Measurements from ENCODE around the gene ERI3.

ERI3 gene

DNA sequence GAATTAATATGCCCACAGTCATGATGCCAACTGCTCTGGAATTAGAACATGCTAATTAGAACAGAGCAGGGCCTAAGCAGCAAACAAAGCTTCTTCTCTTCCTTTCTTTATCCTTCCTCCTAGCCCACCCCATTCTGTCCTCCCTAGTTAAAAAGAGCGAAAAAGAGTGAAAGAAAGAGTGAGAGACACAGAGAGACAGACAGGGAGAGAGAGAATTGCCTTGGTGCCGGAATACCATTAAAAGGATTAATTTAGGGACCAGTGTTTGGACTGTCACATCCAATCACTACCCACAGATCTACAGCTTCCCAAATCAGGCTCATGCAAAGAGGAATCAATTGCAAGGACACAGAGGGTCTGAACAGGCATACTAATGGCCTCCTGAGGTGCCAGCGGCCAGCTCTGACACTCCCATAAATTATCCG is 7.0 kb downstream of the ERI3 start:
- DNase-seq = peak; percentile 20

DNA sequence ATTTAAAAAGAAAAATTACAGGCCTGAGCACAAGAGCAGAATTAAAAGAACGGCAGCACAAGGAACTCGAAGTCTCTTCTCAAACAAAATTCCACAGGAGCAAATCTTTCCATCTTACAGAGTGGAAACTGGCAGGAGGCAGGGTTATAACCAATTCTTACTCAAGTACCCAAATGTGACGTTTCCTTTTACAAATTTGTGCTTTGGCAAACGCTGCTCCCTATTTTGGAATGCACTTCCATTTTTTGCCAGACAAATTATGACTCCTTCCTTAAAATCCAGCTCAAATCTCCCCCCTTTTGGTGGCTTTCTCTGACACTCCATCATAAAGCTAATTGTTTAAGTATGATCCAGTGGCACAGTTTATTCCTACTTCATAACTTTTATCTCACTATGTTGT is 7.8 kb downstream of the ERI3 start:
- DNase-seq = no peak

DNA sequence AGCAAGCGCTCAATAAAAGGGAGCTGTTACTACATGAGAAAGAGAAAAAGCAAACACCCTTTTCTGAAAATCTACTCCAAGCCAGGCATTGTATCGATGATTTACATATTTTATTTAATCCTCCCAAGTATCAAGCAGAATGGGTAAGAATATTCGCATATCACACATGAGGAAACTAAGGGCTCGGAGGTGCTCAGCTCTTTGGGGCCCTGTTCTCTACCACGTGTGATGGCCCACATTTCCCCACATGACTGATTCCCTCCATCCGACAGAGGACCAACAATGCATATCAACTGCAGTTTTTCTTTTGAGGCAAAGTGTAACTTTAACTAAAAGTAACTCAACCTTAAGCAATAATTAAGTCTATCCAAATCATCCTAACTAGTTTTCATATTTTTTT is 8.2 kb downstream of the ERI3 start:
- DNase-seq = peak; percentile 25

DNA sequence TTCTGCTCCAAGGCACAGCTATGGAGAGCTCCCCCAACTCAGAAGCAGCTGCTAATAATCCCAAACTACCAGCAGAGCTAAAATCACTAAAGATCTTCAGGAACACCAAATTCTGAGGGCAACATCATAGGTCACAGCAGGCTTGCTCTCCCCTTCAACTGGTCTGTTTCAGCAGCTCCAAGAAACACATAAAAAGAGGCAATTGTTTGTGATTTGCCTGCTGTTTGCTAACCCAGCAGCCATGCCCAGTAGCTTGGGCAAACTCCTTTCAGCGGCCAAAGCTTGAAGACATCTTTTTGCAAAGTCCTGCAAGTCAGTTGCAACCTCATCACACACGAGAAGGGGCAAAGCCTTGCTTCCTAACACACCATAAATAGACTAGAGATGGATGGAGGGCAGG is 8.9 kb downstream of the ERI3 start:
- DNase-seq = peak; percentile 68

DNA sequence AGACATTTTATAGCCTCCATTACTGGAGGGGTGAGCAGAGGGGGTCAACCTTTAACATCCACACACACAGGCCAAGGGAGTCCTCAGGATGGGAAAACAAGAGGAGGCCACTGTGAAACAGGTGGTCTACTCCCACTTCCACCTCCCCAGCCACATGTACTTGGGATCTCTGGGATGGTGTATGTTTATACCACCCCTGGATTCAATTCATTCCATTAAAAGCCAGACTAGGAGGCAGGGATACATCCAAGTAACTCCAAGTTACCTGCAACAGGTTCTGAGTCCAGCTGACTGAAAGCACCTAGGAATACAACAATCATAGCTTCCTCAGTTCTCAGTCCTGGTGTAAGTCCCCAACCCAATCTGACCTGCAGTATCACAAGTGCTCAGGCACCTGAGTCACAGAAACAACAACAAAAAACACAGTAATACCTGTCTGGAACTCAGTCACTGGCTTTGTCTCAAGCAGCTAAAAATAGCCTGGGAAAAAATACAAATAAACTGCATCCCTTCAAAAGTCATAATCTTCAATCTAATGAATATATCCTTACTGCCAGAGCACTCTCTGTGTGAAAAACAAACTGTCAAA is 9.8 kb downstream of the ERI3 start:
- DNase-seq = no peak

DNA sequence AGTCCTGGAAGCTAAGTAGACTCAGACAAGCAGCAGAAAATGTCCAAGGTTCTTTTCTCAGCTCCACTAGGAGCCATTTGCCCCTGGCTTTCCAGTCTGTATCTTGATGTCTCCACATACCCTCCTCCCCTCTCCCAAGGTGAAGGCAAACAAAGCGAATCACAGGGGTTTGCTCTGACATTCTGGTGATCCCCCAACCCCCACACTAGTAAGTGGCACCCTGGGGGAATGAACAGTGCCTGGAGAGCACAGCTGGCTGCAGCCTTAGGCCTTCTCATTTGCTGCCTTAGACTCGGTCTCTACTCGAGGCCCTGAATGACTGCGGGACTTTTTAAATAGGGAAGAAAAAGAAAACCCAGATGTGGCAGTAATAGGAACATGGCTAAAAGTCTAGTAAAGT is 15.3 kb downstream of the ERI3 start:
- DNase-seq = no peak

DNA sequence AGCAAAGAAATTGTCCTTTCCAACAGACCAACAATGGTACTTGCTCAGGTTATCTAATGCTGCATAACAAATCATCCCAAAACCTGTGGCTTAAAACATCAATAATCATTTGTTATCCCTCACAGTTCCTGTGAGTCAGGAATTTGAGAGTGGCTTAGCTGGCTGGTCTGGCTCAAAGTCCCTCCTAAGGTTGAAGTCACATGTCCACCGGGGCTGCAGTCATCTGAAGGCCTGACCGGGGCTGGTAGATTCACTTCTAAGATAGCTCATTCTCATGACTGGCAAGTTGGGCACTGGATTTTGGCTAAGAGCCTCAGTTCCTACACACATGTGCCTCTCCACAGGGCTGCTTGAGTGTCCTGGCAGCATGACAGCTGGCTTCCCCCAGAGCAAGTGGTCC is 16.9 kb downstream of the ERI3 start:
- DNase-seq = no peak

DNA sequence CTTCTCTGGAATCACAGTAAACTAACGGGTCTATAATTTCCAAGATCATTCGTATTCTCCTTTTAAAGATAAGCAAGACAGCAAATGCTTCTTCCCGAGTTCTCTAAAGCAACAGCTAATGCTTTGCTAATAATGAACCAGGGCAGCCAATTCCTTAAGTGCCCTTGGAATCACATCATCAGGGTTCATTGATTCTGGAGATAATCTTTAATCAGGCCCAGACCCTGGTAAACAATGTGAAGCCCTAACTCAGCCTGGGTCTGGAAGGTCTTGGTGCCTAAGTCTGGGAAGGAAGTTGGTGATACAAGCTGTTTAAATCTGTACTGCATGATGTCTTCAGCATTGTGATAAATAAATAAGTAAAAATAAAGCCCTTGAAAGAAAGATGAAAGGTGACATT is 18.4 kb downstream of the ERI3 start:
- no peak for DNase-seq

DNA sequence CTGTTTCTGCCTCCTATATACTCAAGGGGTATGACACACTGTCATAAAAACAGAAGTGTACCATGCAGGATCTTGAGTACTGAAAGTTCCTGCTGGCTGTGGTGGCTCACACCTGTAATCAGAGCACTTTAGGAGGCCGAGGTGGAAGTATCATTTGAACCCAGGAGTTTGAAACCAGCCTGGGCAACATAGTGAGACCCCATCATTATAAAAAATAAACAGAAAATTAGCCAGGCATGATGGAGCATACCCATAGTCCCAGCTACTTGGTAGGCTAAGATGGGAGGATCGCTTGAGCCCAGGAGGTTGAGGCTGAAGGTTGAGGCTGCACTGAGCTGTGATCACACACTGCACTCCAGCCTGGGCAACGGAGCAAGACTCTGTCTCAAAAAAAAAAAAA is 20.1 kb downstream of the ERI3 start:
- no peak for DNase-seq

DNA sequence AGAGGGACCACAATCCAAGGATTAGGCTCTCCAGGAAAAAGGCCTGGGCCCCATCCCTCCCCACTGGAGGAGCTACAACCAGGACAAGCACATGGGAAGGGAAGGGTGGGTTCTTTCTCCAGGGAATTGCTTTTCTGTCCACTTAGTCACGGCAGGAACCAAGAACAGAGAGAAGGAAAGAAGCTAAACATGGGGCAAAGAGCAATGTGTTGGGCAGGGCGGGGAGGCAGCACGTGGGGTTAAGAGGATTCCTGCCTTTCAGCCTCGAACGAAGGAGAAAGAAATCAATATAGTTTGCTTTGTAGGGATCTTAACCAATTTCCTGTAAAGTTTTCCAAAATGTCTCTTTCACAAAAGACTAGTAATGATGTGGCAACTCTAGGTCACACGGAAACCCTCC is 21.7 kb downstream of the ERI3 start:
- no peak for DNase-seq

DNA sequence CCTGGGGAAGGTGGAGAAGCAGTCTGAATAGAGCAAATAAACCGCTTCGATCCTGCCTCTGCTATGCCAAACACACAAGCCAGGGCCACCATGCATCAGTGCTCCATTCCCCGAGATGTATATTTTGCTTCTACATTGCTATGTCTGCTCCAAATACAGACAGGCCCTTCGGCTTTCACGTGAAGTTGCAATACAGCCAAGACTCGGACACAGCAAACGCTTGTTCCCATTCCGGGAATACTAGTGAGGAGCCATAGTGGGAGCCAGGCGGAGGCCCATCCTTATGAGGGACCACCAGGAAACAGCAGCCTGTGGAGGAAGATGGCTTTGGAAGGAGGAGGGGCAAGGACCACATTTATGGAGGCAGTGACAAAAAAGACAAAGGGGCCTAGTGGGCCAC is 22.6 kb downstream of the ERI3 start:
- DNase-seq = no peak

DNA sequence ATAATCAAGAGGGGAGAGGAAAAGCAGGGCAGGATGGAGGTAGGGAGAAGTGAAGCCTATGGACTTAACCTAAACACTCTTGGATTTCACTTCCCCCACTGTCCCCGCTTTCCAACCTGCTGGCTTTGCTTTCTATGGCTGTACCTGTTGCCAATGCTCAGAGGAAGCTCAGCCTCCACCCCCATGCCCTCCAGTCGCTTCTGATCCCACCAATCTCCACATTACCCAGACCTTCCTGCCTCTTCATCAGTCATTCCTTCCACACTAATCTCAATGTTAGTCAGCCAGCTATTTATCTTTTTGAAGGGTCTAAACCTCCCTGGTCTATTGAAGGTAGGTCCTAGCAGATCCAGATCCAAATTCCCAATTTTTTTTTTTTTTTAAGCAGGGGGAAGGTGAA is 24.1 kb downstream of the ERI3 start:
- DNase-seq = no peak

DNA sequence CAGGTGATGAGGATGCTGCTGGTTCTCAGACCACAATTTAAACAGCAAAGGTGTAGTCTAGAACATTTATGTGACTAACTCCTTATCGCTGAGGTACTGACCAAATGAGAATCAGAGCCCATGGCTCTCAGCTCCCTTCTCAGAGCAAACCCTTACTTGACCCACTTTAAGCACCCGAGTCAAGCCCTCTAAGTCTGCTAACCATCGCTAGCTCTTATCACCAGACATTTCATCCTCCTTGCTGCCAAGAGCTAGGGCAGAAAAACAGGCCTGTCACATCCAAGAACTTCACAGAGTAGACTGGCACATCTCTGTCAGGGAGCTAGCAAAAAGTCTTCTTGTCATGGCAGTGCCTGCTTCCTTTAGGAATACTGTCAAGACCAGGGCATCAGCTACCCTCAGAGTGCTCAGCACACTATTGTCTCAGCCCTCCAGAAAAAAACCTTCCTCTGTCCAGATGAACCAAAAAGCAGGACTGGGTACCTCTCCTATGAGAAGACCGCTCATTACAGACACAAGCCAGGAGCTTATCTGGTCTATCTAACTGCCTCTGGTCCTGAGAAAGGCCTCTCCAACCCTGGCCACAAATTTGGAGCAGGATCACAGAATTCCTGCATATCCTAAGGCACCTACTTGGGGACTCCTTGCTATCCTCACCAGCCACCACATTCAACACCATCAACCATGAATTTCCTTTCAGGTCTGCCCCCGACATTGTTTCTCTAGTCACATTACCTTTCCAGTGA is 26.2 kb downstream of the ERI3 start:
- DNase-seq = no peak

DNA sequence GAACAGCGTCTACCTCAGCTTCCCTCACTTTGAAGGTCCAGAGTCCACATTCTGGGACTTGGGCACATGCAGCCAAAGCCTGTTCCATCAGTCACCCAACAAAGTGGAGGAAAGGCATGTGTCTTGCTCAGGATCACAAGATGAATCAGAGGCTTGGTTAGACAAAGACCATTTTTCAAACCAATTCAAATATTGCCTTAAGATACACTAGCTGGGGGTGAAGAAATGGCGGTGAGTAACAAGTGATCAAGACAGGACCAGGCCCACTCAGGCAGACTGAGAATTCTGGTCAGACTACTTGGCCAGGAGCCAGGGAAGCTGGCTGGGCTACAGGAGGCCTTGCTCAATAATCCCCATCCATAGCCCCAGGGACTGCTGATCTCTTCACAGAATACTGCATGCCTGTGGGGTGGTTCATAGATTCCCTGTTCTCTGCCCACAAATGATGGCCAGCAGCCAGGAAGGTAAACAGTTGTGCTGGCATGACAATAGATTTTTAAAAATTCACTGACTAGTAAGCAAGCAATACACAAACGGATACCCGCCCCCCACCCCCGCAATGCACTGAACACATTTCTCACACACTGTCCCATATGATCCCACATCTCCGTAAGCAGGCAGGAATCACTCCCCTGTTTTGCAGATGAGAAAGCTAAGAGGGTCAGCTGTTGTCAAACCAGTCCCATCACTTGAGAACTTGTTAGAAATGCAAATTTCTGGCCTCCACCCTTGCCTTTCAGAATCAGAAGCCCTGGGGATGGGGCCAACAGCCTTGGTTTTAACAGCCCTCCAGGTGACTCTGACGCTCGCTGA is 27.2 kb downstream of the ERI3 start:
- no peak for DNase-seq

DNA sequence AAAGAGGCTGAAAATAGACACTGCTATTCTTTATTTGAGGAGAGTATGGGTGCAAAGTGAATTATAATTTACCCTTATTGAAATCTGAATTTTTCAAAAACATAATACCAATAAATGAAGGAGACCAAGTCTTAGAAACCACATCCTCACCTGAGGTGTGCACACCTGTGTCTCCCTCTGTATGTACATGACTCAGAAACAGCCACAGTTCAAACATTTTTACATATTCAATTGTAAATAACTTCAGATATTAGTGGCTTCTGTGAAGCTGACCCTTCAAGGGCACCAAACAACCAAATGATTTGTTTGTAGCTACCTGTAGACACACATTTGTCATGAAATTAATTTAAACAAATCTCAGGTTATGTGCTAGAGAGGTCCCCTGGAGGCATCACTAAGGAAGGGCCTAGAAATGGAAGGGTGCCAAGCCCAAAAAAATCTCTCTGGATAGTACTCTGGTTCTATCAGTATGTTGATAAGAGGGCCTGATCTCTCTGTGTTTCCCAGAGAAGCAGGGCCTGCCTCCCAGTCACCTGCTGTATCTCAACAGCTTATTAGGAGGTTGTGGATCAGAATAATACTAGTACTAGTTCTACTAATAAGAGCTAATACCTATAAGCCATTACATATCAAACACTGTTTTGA is 28.1 kb downstream of the ERI3 start:
- no peak for DNase-seq

DNA sequence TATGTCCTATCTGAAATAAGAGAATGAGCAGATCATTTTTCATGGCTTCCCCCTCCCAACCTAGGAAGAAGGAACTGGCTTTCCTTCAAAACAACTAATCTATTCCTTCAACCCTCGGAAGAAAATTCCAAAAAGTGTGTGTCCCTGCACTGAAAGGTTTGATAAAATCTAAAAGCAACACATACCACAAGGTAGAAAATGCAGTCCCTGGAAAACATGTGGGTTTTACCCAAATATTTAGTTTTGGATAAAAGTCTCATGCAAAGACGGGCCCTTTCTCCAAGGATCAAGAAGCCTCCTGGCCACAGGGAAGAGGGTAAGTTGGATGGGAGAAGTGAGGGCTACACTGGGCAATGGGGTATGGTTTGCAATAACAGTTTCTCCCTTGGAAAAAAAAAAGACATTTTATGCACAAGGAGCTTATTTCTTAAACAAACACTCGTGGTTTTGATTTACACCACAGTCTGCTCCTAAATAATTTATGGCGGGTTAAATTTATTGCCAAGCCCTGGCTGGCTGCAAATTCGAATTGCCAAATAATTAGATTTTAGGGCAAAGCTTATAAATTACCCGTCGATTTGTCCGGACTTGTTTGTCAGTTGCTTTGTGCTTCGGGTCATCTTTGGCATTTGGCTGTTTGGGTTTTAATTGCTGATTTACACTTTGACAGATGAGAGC is 28.9 kb downstream of the ERI3 start:
- no peak for DNase-seq

DNA sequence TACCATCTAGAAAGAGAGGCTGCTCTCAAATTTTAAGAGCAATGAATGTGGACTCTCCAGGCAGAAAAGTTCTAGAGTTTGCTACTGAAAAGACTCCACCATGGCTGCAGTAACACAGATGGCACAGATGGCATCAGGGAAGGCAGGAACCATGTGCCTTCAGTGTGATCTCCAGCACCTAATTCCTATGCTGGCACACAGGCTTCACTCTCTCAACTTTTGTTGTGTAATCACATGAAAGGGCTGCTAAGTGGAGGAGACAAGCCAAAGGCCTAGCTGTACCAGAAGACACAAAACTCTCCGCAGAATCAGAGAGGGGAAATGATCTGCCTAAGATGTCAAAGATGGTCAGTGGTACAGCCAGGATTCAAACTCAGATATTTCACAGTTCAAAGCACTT is 31.1 kb downstream of the ERI3 start:
- DNase-seq = no peak

DNA sequence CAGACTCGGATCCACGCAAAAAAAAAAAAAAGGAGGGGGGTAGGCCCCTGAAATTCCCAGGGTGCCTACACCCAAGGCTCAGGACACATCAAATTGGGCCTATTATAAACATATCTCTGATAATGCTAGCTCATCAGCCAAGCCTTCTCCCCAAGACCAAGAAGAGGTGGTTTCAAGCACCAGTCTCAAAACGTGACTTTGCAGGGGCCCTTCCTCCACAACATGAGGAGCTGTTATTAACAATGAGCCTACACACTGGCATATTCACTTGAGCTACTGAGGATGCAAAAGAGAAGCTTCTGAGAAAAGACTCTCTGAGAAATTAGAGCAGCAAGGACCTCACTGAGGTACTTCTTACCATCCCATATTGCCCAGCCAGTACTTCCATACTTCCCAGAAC is 32.7 kb downstream of the ERI3 start:
- DNase-seq = no peak

DNA sequence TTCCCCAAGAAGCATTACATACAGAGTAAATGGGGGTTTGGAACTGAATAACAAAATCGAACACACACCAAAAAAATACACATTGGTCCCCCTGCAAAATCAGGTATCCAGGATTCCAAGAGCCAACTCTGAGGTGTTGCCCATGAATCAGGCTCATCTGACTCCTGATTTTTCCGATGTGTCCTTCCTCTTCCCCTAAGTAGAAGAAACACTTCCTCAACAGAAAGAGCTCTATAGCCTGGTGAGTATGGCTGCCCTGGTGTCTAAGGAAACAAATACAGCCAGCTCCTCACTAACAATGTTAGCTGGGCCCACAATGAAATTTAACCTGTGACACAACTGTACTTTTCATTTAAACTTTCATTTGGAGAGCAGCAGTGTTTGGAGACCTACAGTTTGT is 33.6 kb downstream of the ERI3 start:
- DNase-seq = no peak

DNA sequence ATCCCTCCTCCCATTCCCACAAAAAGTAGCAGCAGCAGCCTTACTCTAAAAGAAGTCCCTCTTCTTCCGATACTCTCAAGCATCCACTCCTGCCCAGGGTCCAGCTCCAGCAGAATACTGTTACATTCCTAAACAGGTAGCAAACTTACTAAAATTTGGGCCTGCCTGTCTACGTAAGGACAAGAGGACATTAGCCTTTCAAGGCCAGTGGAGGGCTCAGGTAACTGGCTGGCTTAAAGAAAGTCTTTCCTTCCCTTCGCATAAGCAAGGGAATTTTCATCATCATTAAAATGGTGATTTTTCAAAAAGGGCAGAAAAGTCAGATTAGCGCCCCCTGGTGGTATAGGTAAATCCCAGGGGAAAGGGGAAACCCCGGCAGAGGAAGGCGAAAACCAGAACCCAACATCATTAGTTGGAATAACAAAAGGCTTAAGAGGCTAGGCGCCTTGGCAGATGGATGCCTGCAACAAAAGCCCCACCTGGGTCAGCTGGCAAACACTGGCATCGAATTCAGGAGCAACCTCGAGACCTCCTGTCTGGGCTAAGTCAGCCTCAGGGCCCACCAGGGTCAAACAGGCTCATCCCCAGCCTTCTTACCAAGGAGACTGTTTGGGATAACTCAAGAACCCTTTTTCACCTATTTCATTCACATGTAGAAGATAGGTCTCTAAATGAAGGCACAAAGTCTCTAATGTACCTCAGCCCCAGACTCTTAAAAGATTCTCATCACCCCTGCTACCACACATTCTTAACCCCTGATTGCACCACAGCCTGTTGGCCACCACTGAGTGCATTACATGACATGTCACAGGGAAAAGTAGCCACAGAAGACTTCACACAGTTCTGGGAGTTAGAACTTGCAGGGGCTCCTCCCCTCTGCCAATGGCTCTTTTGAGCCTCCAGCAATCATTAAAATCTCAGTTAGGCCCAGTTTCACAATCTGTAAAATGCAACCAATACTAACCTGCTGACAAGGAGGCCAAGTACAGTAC is 36.7 kb downstream of the ERI3 start:
- DNase-seq = peak; percentile 1

DNA sequence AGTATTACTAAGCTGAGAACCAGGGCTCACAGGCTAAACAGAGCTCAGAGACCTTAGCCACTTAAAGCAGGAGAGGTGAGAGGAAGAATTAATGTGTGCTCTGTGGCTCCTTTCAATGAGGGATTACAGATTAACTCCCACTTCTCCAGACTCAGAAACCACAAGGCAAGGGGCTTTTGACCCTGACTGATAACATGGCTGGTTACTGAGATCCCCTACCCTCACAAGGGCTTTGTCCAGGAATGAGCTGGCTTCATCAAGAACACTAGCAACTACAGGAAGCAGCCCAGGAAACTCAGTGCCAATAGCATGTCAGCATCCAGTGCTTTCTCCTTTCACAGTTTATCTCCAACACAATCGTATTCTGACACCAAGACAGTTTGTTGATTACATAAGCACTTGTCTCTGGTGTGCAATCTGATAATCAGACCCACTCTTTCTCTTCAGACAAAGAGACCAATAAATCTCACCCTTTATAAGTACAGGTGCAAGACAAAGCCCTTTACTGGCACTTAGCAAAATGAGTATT is 38.8 kb downstream of the ERI3 start:
- DNase-seq = no peak

DNA sequence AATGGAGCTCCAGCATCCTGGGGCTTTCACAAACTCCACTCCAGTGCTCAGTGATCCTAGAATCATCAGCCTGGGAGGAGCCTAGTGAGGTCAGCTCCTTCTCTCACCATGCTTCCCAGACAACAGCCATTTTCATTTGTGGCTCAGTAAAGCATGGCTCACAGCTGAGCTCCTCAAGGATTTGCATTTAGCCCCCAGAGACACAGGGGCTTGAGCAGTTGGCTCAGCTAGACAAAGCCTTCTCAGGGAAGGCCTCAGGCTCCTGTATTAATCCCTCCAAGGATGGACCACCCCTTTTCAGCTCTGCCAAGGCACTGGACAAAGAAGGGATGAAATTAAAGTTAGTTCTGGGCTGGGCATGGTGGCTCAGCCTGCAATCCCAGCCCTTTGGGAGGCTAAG is 39.5 kb downstream of the ERI3 start:
- no peak for DNase-seq

Data from midbrain (tissue), 1 donor.